ENCODE data around the gene GPR137B. TPM values are rescaled to one million over a fixed set of nuclear protein-coding genes. Genes with fewer than 3 reads are reported as not detected.

GPR137B gene
- total and polyA plus RNA-seq, 2 experiments from 2014 or later, result 0.87 to 3.0 TPM

DNA sequence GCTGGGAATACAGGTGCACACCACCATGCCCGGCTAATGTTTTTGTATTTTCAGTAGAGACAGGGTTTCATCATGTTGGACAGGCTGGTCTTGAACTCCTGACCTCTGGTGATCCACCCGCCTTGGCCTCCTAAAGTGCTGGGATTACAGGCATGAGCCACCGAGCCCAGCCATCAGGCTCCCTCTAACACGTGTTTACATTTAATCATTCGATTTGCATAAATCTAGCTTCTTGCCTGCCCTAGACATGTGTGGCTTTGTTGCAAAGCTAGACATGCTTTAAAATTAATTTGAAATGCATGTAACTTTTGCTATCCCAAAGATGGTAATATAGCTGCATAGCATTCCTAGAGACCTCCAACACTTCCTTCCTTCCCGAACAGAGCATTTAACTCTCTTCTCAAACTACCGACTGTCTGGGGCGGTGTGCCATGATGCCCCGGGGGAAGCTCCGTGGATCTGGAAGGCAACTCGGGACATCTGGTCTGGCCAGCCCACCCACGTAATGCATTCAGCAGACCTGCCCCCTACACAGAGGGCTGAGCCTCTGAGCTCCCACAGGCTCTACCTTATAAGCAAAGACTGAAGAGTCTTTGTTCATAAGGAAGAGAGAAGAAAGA lies 42.9 kb upstream of the GPR137B start:
- Histone ChIP-seq H3K9me3 (ENCODE audit: low read depth) (no peaks in the 10 kb centered on the region), H3K27ac (no peak overlapping the region), H3K36me3 (no peaks in the 10 kb centered on the region), H3K27me3 (no peaks in the 10 kb centered on the region), H3K4me1 (ENCODE audit: low read depth) (no peaks in the 10 kb centered on the region), H3K4me3 (no peak overlapping the region)
- no peak for TF ChIP-seq CTCF (IDR thresholded peaks at IDR 0.05; ENCODE audit: low read depth, low read length)
- peak in 1 of 2 donors; percentile 33 for DNase-seq (ENCODE audit: low read depth in 1 of 2, low spot score in 1 of 2)

GRCh38 chr1:236100799-236101198 lies 41.5 kb upstream of the GPR137B start:
- TF ChIP-seq CTCF (IDR thresholded peaks at IDR 0.05; ENCODE audit: low read depth, low read length), result no peak
- DNase-seq (ENCODE audit: low read depth in 1 of 2, low spot score in 1 of 2), result no peak
- Histone ChIP-seq H3K4me1 (ENCODE audit: low read depth) (no peaks in the 10 kb centered on the region), H3K9me3 (ENCODE audit: low read depth) (no peaks in the 10 kb centered on the region), H3K27me3 (no peaks in the 10 kb centered on the region), H3K36me3 (no peaks in the 10 kb centered on the region), H3K27ac (no peak overlapping the region), H3K4me3 (no peak overlapping the region)

DNA sequence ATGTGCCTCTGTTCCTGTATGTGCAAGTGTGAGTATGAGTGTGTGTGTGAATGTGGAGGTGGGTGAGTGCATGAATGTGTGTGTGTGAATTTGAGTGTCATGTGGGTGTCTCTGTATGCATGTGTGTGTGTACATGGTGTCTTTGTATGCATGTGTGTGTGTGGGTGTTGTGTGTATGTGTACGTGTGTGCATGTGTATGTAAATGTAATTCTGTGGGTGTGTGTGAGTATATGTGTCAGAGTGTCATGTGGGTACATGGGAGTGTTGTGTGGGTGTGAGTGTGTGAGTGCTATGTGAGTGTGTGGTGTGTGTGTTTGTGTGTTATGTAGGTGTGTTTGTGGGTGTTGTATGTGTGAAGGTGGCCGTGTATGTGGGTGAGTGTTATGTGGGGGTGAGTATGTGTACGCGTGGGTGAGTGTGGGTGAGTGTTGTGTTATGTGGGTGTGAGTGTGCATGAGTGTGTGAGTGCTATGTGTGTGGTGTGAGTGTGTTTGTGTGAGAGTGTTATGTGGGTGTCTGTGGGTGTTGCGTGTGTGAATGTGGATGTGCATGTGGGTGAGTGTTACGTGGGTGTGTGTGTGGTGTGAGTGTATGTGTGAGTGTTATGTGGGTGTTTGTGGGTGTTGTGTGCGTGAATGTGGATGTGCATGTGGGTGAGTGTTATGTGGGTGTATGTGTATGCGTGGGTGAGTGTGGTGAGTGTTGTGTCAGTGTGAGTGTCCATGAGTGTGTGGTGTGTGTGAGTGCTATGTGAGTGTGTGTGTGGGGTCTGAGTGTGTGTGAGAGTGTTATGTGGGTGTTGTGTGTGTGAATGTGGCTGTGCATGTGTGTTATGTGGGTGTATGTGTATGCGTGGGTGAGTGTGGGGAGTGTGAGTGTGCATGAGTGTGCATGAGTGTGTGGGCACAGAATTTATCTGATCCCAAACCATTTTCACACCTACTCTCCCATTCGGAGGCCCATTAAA lies 40.8 kb upstream of the GPR137B start:
- no peaks in the 10 kb centered on the region for H3K9me3 ChIP-seq (ENCODE audit: low read depth)
- no peak for DNase-seq (ENCODE audit: low read depth in 1 of 2, low spot score in 1 of 2)
- H3K36me3 ChIP-seq, result no peaks in the 10 kb centered on the region
- no peak for TF ChIP-seq CTCF (IDR thresholded peaks at IDR 0.05; ENCODE audit: low read depth, low read length)
- H3K4me1 ChIP-seq (ENCODE audit: low read depth), result no peaks in the 10 kb centered on the region
- no peaks in the 10 kb centered on the region for H3K27me3 ChIP-seq
- H3K4me3 ChIP-seq, result no peak overlapping the region
- no peak overlapping the region for H3K27ac ChIP-seq

- no peaks in the 10 kb centered on the region for H3K36me3 ChIP-seq
- no peak for TF ChIP-seq CTCF (IDR thresholded peaks at IDR 0.05; ENCODE audit: low read depth, low read length)
- H3K27me3 ChIP-seq, result no peaks in the 10 kb centered on the region
- no peak for DNase-seq (ENCODE audit: low read depth in 1 of 2, low spot score in 1 of 2)
- H3K27ac ChIP-seq, result no peak overlapping the region
- no peaks in the 10 kb centered on the region for H3K4me1 ChIP-seq (ENCODE audit: low read depth)
- H3K9me3 ChIP-seq (ENCODE audit: low read depth), result no peaks in the 10 kb centered on the region
- no peak overlapping the region for H3K4me3 ChIP-seq
These were observed 39.7 kb upstream of the GPR137B start for GRCh38 chr1:236102611-236103010.

DNA sequence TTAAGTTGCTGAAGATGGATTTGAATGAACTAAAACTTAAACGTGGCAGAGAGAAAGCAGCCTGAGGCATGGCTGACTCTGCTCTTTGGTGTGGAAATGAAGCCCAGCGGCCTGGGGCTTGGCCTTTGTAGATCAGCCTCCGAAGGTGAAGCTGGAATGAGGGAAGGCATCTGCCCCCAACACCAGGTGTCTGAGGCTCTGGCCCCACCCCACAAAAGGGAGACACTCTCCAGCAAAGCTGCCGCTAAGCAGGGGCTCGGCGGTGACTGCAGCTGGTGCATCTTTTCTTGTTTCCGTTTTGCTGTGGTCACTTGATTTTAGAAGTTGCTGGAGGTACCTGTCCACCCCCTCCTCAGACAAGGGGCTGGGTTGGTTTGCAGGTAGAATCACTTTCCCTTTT lies 39.3 kb upstream of the GPR137B start:
- no peak for TF ChIP-seq CTCF (IDR thresholded peaks at IDR 0.05; ENCODE audit: low read depth, low read length)
- H3K4me3 ChIP-seq, result no peak overlapping the region
- H3K4me1 ChIP-seq (ENCODE audit: low read depth), result no peaks in the 10 kb centered on the region
- H3K36me3 ChIP-seq, result no peaks in the 10 kb centered on the region
- no peak overlapping the region for H3K27ac ChIP-seq
- no peaks in the 10 kb centered on the region for H3K9me3 ChIP-seq (ENCODE audit: low read depth)
- DNase-seq (ENCODE audit: low read depth in 1 of 2, low spot score in 1 of 2), result no peak
- H3K27me3 ChIP-seq, result no peaks in the 10 kb centered on the region
